Mesenchymal stem cell (in vitro differentiated cells and primary cell): ENCODE measurements around the gene ZNF107.

Source experiments
- DNase-seq: peaks from one replicate; pipeline ENCODE4 v3.0.0-alpha.2; 2013
- H2AFZ ChIP-seq: one replicate; pipeline ENCODE4 v1.6.1; 2013; ENCODE audit warnings: low read depth, mild to moderate bottlenecking, control low read depth, inconsistent platforms, low read length, moderate library complexity
- H2AK5ac ChIP-seq: 2 replicates; pipeline ENCODE4 v1.6.1; 2013; ENCODE audit warnings: low read length, moderate library complexity, mild to moderate bottlenecking, inconsistent platforms; ENCODE audit not compliant: severe bottlenecking
- H2BK120ac ChIP-seq: one replicate; pipeline ENCODE4 v1.6.1; 2013; ENCODE audit warnings: low read depth, mild to moderate bottlenecking, inconsistent platforms, low read length, moderate library complexity
- H2BK12ac ChIP-seq, 2 experiments: one replicate each; pipeline ENCODE4 v1.6.1; 2013; ENCODE audit warnings: inconsistent platforms in 2 of 2, low read length in 2 of 2, mild to moderate bottlenecking in 2 of 2, moderate library complexity in 2 of 2, control low read depth in 1 of 2
- H2BK15ac ChIP-seq: one replicate; pipeline ENCODE4 v1.6.1; 2013; ENCODE audit warnings: mild to moderate bottlenecking, low read depth, inconsistent platforms; ENCODE audit not compliant: poor library complexity, severe bottlenecking
- H2BK5ac ChIP-seq: 2 replicates; pipeline ENCODE4 v1.6.1; 2013; ENCODE audit warnings: low read depth, mild to moderate bottlenecking, low read length, control low read depth, inconsistent platforms; ENCODE audit not compliant: poor library complexity, severe bottlenecking
- H3K14ac ChIP-seq, 2 experiments: one replicate each; pipeline ENCODE4 v1.6.1; 2013; ENCODE audit warnings: inconsistent platforms in 2 of 2, low read length in 2 of 2, control low read depth in 1 of 2, mild to moderate bottlenecking in 1 of 2, moderate library complexity in 1 of 2
- H3K18ac ChIP-seq, 2 experiments: one replicate each; pipeline ENCODE4 v1.6.1; 2013; ENCODE audit warnings: inconsistent platforms in 2 of 2, low read length in 2 of 2, control low read depth in 1 of 2, low read depth in 1 of 2, mild to moderate bottlenecking in 1 of 2
- H3K23ac ChIP-seq, 2 experiments: one replicate each; pipeline ENCODE4 v1.6.1; 2013; ENCODE audit warnings: inconsistent platforms in 2 of 2, low read length in 2 of 2, mild to moderate bottlenecking in 2 of 2, moderate library complexity in 2 of 2, control low read depth in 1 of 2
- H3K27ac ChIP-seq: 2 replicates; pipeline ENCODE4 v1.5.1; 2013; ENCODE audit warnings: mild to moderate bottlenecking, moderate library complexity, low read length, control low read depth, inconsistent platforms; ENCODE audit not compliant: poor library complexity, severe bottlenecking
- H3K27me3 ChIP-seq, 2 experiments: 2 replicates each; pipeline versions ENCODE4 v1.6.1 to v1.7.0; 2013; ENCODE audit warnings: low read length in 2 of 2, mild to moderate bottlenecking in 2 of 2, moderate library complexity in 2 of 2, control low read depth in 1 of 2, inconsistent platforms in 1 of 2; ENCODE audit not compliant: control insufficient read depth in 1 of 2, insufficient read depth in 1 of 2
- H3K36me3 ChIP-seq, 2 experiments: 2 replicates each; pipeline versions ENCODE4 v1.6.1 to v1.7.0; 2013; ENCODE audit warnings: low read length in 2 of 2, control low read depth in 1 of 2, inconsistent platforms in 1 of 2, low read depth in 1 of 2, mild to moderate bottlenecking in 1 of 2; ENCODE audit not compliant: insufficient read depth in 2 of 2, control insufficient read depth in 1 of 2
- H3K4ac ChIP-seq, 2 experiments: one replicate each; pipeline ENCODE4 v1.6.1; 2013; ENCODE audit warnings: inconsistent platforms in 2 of 2, low read length in 2 of 2, mild to moderate bottlenecking in 2 of 2, moderate library complexity in 2 of 2, control low read depth in 1 of 2, low read depth in 1 of 2
- H3K4me1 ChIP-seq: 2 replicates; pipeline ENCODE4 v1.6.1; 2013; ENCODE audit warnings: low read depth, low read length, control low read depth; ENCODE audit not compliant: control insufficient read depth, insufficient read depth
- H3K4me2 ChIP-seq: 2 replicates; pipeline ENCODE4 v1.6.1; 2013; ENCODE audit warnings: low read length, mild to moderate bottlenecking, inconsistent platforms; ENCODE audit not compliant: poor library complexity, severe bottlenecking
- H3K4me3 ChIP-seq, 2 experiments: 2 replicates each; pipeline versions ENCODE4 v1.5.1 to v1.7.0; 2013; ENCODE audit warnings: low read length in 2 of 2, mild to moderate bottlenecking in 2 of 2, control low read depth in 1 of 2, low read depth in 1 of 2; ENCODE audit not compliant: insufficient read depth in 1 of 2
- H3K79me1 ChIP-seq: replicated peaks from 2 replicates; pipeline ENCODE4 v1.6.1; 2013; ENCODE audit warnings: mild to moderate bottlenecking, control low read depth, low read length, inconsistent platforms; ENCODE audit not compliant: poor library complexity, severe bottlenecking
- H3K9ac ChIP-seq: 2 replicates; pipeline ENCODE4 v1.7.0; 2013; ENCODE audit warnings: mild to moderate bottlenecking, low read length, moderate library complexity
- H3K9me3 ChIP-seq: 2 replicates; pipeline ENCODE4 v1.7.0; 2013; ENCODE audit warnings: mild to moderate bottlenecking, low read length; ENCODE audit not compliant: control insufficient read depth
- H4K8ac ChIP-seq: one replicate; pipeline ENCODE4 v1.6.1; 2013; ENCODE audit warnings: inconsistent platforms, mild to moderate bottlenecking, low read length, moderate library complexity
- H4K91ac ChIP-seq: one replicate; pipeline ENCODE4 v1.6.1; 2013; ENCODE audit warnings: mild to moderate bottlenecking, low read length, inconsistent platforms
- WGBS: methylation state at CpG from one replicate; pipeline ENCODE4 v1.1.7; 2013; ENCODE audit warnings: mixed read lengths; 5-methylcytosine and 5-hydroxymethylcytosine counted together

The ZNF107 gene

DNA sequence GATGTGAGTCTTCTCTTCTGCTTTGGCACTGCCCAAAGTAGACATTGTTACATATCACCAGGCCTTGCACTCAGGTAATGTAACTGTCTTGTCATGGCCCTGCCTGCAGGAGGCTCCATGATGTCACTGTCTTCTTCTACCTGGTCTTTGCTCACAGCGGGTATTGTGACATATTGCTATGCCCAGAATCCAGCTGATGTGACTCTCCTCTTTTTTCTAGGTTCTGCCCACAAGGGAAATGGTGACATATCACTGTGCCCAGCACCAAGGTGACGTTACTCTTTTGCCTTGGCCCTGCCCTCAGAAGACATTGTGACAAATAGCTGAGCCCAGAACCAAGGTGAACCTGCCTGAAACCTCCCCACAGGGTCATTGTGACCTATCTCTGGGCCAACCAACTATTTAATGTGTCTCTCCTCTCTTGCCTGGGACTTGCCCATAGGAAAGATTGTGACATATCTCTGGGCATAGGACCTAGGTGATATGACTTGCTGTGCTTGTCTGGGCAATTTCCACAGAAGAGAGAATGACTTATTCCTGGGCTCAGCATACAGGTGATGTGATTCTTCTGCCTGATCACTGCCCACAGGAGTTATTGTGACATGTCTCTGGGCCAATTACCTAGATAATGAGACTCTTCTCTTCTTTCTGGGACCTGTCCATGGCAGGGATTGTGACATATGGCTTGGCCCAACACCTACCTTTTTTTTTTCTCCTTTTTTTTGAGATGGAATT, 26.5 kb upstream of the ZNF107 start:
- H3K4ac ChIP-seq, result no peak overlapping the region
- no peak overlapping the region for H4K8ac ChIP-seq
- no peak overlapping the region for H3K23ac ChIP-seq
- no peak overlapping the region for H2BK5ac ChIP-seq
- no peak overlapping the region for H2BK15ac ChIP-seq
- no peak overlapping the region for H2AFZ ChIP-seq
- no peak overlapping the region for H3K4me2 ChIP-seq
- 33% methylated on average over 2 of the region's 2 CpGs for WGBS
- H3K27me3 ChIP-seq, result no peaks in the 10 kb centered on the region
- no peak overlapping the region for H3K18ac ChIP-seq
- H2BK12ac ChIP-seq, result no peak overlapping the region
- H3K4me3 ChIP-seq, result no peak overlapping the region
- H3K27ac ChIP-seq, result no peak overlapping the region
- DNase-seq, result no peak
- H3K36me3 ChIP-seq, result no peaks in the 10 kb centered on the region
- no peak overlapping the region for H2BK120ac ChIP-seq
- no peak overlapping the region for H3K14ac ChIP-seq
- H2AK5ac ChIP-seq, result no peak overlapping the region
- peaks cover 12% of the 10 kb centered on the region for H3K9me3 ChIP-seq
- no peak overlapping the region for H3K9ac ChIP-seq
- H4K91ac ChIP-seq, result no peak overlapping the region
- H3K4me1 ChIP-seq, result no peaks in the 10 kb centered on the region
- no peaks in the 10 kb centered on the region for H3K79me1 ChIP-seq

DNA sequence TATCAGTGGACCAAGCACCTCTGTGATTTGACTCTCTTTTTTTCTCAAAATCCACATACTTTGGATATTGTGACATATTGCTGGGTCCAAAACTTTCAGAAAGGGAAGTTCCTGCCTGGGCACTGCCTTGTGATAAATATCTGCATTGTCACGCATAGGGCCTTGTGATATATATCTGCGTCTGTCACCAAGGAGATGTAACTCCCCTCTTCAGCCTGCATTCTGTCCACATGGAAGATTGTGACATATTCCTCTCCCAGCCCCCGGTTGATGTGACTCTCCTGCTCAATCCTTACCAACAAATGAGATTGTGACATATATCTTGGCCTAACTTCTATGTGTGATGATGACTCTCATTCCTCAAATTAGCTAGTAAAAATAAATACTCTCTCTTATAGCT, 25.4 kb upstream of the ZNF107 start:
- no peak overlapping the region for H2AFZ ChIP-seq
- DNase-seq, result no peak
- no peaks in the 10 kb centered on the region for H3K4me1 ChIP-seq
- H2BK120ac ChIP-seq, result no peak overlapping the region
- WGBS, result 63% methylated on average over 3 of the region's 3 CpGs
- H3K14ac ChIP-seq, result no peak overlapping the region
- H2BK5ac ChIP-seq, result no peak overlapping the region
- no peak overlapping the region for H3K18ac ChIP-seq
- H3K9me3 ChIP-seq, result peaks cover 9% of the 10 kb centered on the region
- no peak overlapping the region for H3K4me3 ChIP-seq
- H2BK15ac ChIP-seq, result no peak overlapping the region
- H2AK5ac ChIP-seq, result no peak overlapping the region
- no peak overlapping the region for H3K23ac ChIP-seq
- no peak overlapping the region for H4K91ac ChIP-seq
- no peak overlapping the region for H3K4me2 ChIP-seq
- no peaks in the 10 kb centered on the region for H3K27me3 ChIP-seq
- H3K4ac ChIP-seq, result no peak overlapping the region
- no peaks in the 10 kb centered on the region for H3K79me1 ChIP-seq
- no peaks in the 10 kb centered on the region for H3K36me3 ChIP-seq
- no peak overlapping the region for H2BK12ac ChIP-seq
- no peak overlapping the region for H4K8ac ChIP-seq
- H3K27ac ChIP-seq, result no peak overlapping the region
- H3K9ac ChIP-seq, result no peak overlapping the region

DNA sequence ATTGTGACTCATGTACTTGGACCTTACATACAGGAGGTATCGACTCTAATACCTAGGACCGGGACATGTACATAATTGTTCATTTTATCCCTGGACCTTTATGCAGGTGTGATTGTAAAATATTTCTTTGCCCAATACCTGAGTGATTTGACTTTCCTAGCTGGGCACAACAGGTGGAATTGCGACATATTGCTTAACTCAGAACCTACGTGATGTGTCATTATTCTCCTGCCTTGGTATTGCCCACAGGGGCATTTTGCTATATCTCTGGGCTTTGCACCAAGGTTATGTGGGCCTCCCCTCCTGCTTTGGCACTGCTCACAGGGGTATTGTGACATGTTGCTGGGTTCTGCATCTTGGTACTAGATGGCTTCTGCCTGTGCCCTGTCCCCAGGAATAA, 23.9 kb upstream of the ZNF107 start:
- H2AK5ac ChIP-seq, result no peak overlapping the region
- H2BK5ac ChIP-seq, result no peak overlapping the region
- no peaks in the 10 kb centered on the region for H3K27me3 ChIP-seq
- no peak overlapping the region for H2BK120ac ChIP-seq
- H4K91ac ChIP-seq, result no peak overlapping the region
- no peak overlapping the region for H4K8ac ChIP-seq
- no peaks in the 10 kb centered on the region for H3K79me1 ChIP-seq
- H3K9ac ChIP-seq, result no peak overlapping the region
- peaks cover 9% of the 10 kb centered on the region for H3K9me3 ChIP-seq
- no peak overlapping the region for H3K4ac ChIP-seq
- no peak for DNase-seq
- H3K4me1 ChIP-seq, result no peaks in the 10 kb centered on the region
- WGBS, result 89% methylated on average over 4 of the region's 4 CpGs
- no peak overlapping the region for H3K18ac ChIP-seq
- H2AFZ ChIP-seq, result no peak overlapping the region
- no peaks in the 10 kb centered on the region for H3K36me3 ChIP-seq
- no peak overlapping the region for H3K4me3 ChIP-seq
- H3K27ac ChIP-seq, result no peak overlapping the region
- H3K14ac ChIP-seq, result no peak overlapping the region
- no peak overlapping the region for H3K23ac ChIP-seq
- H2BK12ac ChIP-seq, result no peak overlapping the region
- H3K4me2 ChIP-seq, result no peak overlapping the region
- H2BK15ac ChIP-seq, result no peak overlapping the region

DNA sequence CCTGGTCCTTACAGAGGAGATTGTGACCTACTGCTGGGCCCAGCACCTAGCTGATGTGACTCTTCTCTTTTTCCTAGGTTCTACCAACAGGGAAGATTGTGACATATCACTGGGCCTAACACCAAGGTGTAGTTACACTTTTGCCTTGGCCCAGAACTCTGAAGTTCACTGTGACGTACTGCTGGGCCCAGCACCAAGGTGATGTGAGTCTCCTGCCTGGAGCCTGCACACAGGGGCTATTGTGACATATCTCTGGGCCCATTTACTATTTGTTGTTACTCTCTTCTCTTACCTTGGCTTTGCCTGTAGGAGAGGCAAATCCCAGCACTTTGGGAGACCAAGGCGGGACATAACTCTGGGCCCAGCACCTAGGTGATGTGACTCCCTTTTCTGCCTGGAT, 23.1 kb upstream of the ZNF107 start:
- 70% methylated on average over 2 of the region's 2 CpGs for WGBS
- no peak for DNase-seq
- H3K27me3 ChIP-seq, result no peaks in the 10 kb centered on the region

More for the DNA sequence above, 23.1 kb upstream of the ZNF107 start:
- Histone ChIP-seq H3K23ac (no peak overlapping the region), H2AK5ac (no peak overlapping the region), H2BK5ac (no peak overlapping the region), H3K4me1 (no peaks in the 10 kb centered on the region), H3K27ac (no peak overlapping the region), H3K4ac (no peak overlapping the region), H3K4me3 (no peak overlapping the region), H2BK12ac (no peak overlapping the region), H2AFZ (no peak overlapping the region), H3K4me2 (no peak overlapping the region), H2BK120ac (no peak overlapping the region), H3K18ac (no peak overlapping the region), H3K36me3 (no peaks in the 10 kb centered on the region), H3K14ac (no peak overlapping the region), H4K91ac (no peak overlapping the region), H3K9ac (no peak overlapping the region), H3K9me3 (peaks cover 9% of the 10 kb centered on the region), H4K8ac (no peak overlapping the region), H3K79me1 (no peaks in the 10 kb centered on the region), H2BK15ac (no peak overlapping the region)
